ENCODE measurements around the gene MLXIP. TPM values are rescaled to one million over a fixed set of nuclear protein-coding genes. Genes with fewer than 3 reads are reported as not detected.
"Not testable (repeated sequence)": the region's sequence is repeated elsewhere in the genome, so short reads cannot be mapped to it uniquely, and the experiment has no call there.

The MLXIP gene
- total and polyA plus RNA-seq, 4 donors = 10.3 to 65.1 (median 44.4) TPM

DNA sequence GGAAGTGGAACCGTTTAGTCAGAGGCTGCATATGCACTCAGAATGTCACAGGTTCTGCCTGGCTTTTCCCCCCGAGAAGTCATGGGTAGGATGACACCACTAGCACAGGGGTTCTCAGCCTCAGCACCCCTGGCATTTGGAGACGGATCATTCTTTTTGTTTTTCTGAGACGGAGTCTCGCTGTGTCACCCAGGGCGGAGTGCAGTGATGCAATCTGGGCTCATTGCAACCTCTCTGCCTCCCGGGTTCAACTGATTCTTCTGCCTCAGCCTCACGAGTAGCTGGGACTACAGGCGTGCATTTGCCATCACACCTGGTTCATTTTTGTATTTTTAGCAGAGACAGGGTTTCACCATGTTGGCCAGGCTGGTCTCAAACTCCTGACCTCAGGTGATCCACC, 28.7 kb upstream of the MLXIP start:
- WGBS, 2 donors = 92 to 93% methylated on average over 9 of the region's 9 CpGs
- no peak overlapping the region for H3K27ac ChIP-seq (ENCODE audit: low read depth in 1 of 2, low read length in 2 of 2)
- intact Hi-C loops (cut with DNase I) = loop anchor here in 1 of 2 donors (5.0 kb wide), 1 partner anchor 133 kb away; the partner anchor contains the start of gene CFAP251

DNA sequence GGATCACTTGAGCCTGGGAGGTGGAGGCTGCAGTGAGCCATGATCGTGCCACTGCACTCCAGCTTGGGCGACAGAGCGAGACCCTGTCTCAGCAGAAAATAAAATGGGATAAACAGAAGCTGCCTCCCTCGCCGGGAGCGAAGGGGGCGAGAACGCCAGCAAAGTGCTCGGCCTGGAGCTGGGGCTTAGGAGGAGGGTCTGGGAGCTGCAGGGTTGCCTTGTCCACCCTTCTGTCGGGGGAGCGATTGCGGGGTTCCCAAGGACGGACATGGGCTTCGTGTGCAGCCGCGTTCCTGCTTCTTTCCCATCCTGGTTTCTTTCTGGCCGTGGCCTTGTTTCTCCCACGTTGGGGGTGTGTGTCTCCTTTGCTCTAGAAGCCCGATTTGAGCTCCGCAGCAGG, 27.9 kb upstream of the MLXIP start:
- DNase-seq = no peak
- peak overlapping the region; percentile 34 to 54 for H3K27ac ChIP-seq (ENCODE audit: low read depth in 1 of 2, low read length in 2 of 2)
- H3K9me3 ChIP-seq (ENCODE audit: control insufficient read depth, low read length) = no peaks in the 10 kb centered on the region
- intact Hi-C loops (cut with DNase I) = loop anchor here in 1 of 2 donors (5.0 kb wide), 1 partner anchor 133 kb away; the partner anchor contains the start of gene CFAP251
- no peaks in the 10 kb centered on the region for H3K27me3 ChIP-seq (ENCODE audit: control insufficient read depth in 1 of 2, insufficient read depth in 2 of 2, low read length in 1 of 2)
- no peaks in the 10 kb centered on the region for H3K36me3 ChIP-seq (ENCODE audit: control insufficient read depth in 1 of 2, insufficient read depth in 2 of 2, low read length in 1 of 2)
- no peak for ATAC-seq (ENCODE audit: low FRiP score)
- WGBS, 2 donors = 71 to 75% methylated on average over 20 of the region's 20 CpGs
- no peak overlapping the region for H3K4me3 ChIP-seq (ENCODE audit: low read length in 2 of 2)
- H3K4me1 ChIP-seq (ENCODE audit: control insufficient read depth in 1 of 2, insufficient read depth in 2 of 2, low read length in 2 of 2) = no peaks in the 10 kb centered on the region

More for the DNA sequence above, 28.7 kb upstream of the MLXIP start:
- DNase-seq (no peak), ATAC-seq (ENCODE audit: low FRiP score) (no peak)
- no peaks in the 10 kb centered on the region for H3K36me3 ChIP-seq (ENCODE audit: control insufficient read depth in 1 of 2, insufficient read depth in 2 of 2, low read length in 1 of 2)
- H3K4me3 ChIP-seq (ENCODE audit: low read length in 2 of 2) = no peak overlapping the region
- no peaks in the 10 kb centered on the region for H3K9me3 ChIP-seq (ENCODE audit: control insufficient read depth, low read length)
- H3K4me1 ChIP-seq (ENCODE audit: control insufficient read depth in 1 of 2, insufficient read depth in 2 of 2, low read length in 2 of 2) = no peaks in the 10 kb centered on the region
- no peaks in the 10 kb centered on the region for H3K27me3 ChIP-seq (ENCODE audit: control insufficient read depth in 1 of 2, insufficient read depth in 2 of 2, low read length in 1 of 2)

DNA sequence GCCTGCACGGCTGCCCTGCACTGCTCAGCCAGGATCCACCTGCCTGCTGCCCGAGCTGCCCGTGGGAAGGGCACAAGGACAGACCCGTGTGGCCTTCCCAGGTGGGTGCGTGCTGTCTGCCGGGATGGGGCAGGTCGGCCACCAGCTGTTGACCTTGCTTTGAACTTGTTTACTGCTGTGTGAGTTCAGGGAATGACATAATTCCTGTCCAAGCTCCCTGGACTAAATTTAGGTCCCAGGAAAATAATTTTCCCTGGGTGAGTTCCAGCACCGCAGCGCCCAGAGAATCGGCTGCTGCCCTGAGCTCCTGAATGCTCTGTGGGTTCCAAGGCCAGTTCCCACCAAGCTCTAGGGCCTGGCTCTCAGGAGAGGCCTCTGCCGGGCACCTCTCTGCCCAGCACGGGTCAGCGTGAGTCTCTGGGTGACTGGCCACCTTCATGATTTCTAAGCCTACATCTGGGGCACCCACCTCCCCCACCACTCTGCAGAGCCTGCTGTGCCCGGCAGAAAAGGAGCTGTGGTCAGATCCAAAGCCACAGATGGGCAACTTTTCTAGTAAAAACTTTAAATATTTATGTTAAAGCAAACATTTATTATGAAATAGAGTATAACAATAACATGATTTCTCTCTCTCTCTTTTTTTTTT, 27.2 kb upstream of the MLXIP start:
- peak in 1 of 2 donors; percentile 59 for DNase-seq
- Histone ChIP-seq H3K4me3 (ENCODE audit: low read length in 2 of 2) (no peak overlapping the region), H3K27me3 (ENCODE audit: control insufficient read depth in 1 of 2, insufficient read depth in 2 of 2, low read length in 1 of 2) (no peaks in the 10 kb centered on the region), H3K36me3 (ENCODE audit: control insufficient read depth in 1 of 2, insufficient read depth in 2 of 2, low read length in 1 of 2) (no peaks in the 10 kb centered on the region), H3K4me1 (ENCODE audit: control insufficient read depth in 1 of 2, insufficient read depth in 2 of 2, low read length in 2 of 2) (no peaks in the 10 kb centered on the region), H3K27ac (ENCODE audit: low read depth in 1 of 2, low read length in 2 of 2) (peak overlapping the region; percentile 7 to 73), H3K9me3 (ENCODE audit: control insufficient read depth, low read length) (no peaks in the 10 kb centered on the region)
- 4 to 7% methylated on average over 14 of the region's 14 CpGs for WGBS, 2 donors
- ATAC-seq (ENCODE audit: low FRiP score) = peak; percentile 61
- intact Hi-C loops (cut with DNase I) = loop anchor here in 1 of 2 donors (5.0 kb wide), 1 partner anchor 134 kb away; the partner anchor contains the start of gene CFAP251

DNA sequence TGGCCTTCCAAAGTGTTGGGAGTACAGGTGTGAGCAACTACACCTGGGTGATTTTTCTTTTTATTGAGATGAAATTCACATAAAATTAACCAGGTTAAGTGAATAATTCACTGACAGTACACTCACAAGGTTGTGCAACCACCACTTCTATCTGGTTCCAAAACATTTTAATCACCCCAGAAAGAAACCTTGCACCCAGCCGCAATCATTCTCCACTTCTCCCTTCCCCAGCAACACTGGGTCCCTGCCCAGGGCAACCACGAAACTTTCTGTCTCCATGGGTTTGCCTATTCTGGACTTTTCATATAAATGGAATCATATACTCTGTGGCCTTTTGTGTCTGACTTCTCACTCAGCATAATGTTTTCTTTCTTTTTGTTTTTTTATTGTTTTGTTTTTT, 26.3 kb upstream of the MLXIP start:
- Histone ChIP-seq H3K4me3 (ENCODE audit: low read length in 2 of 2) (no peak overlapping the region), H3K27ac (ENCODE audit: low read depth in 1 of 2, low read length in 2 of 2) (no peak overlapping the region), H3K36me3 (ENCODE audit: control insufficient read depth in 1 of 2, insufficient read depth in 2 of 2, low read length in 1 of 2) (no peaks in the 10 kb centered on the region), H3K4me1 (ENCODE audit: control insufficient read depth in 1 of 2, insufficient read depth in 2 of 2, low read length in 2 of 2) (no peaks in the 10 kb centered on the region), H3K9me3 (ENCODE audit: control insufficient read depth, low read length) (no peaks in the 10 kb centered on the region), H3K27me3 (ENCODE audit: control insufficient read depth in 1 of 2, insufficient read depth in 2 of 2, low read length in 1 of 2) (no peaks in the 10 kb centered on the region)
- ATAC-seq (ENCODE audit: low FRiP score) (no peak), DNase-seq (no peak)
- WGBS, 2 donors = 84 to 92% methylated on average over 2 of the region's 2 CpGs
- intact Hi-C loops (cut with DNase I) = loop anchor here in 1 of 2 donors (5.0 kb wide), 1 partner anchor 135 kb away; the partner anchor contains the start of gene CFAP251

DNA sequence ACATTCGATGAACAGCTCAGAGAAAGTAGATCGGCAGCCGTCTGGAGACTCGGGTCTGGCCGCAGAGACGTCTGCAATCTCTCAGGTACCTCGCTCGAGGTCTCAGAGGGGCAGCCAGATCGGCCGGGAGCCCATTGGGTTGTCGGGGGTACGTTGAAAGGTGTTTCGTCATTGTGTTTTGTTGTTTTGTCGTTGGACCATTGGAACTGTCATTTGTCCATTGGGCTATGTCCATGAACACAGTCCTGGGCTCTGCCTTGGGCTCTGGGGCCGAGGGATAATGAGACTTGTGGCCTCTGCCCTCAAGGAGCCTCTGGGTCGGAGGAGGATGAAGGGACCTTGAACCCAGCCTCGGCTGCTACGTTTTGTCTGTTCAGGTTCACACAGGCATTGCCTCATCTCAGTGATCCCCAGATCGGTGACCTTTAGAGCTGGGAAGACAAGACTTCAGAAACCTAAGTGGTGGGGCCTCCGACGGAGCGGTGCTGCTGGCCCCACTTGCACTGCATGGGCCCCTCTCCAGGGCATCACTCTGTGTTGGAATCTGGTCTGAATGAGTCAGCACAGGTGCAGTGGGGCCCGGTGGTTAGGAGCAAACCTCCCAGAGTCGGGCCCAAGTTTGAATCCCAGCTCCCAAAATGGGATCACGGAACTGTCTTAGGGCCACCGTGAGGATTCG, 23.6 kb upstream of the MLXIP start:
- no peaks in the 10 kb centered on the region for H3K36me3 ChIP-seq (ENCODE audit: control insufficient read depth in 1 of 2, insufficient read depth in 2 of 2, low read length in 1 of 2)
- no peaks in the 10 kb centered on the region for H3K4me1 ChIP-seq (ENCODE audit: control insufficient read depth in 1 of 2, insufficient read depth in 2 of 2, low read length in 2 of 2)
- no peaks in the 10 kb centered on the region for H3K9me3 ChIP-seq (ENCODE audit: control insufficient read depth, low read length)
- no peaks in the 10 kb centered on the region for H3K27me3 ChIP-seq (ENCODE audit: control insufficient read depth in 1 of 2, insufficient read depth in 2 of 2, low read length in 1 of 2)
- DNase-seq (no peak), ATAC-seq (ENCODE audit: low FRiP score) (no peak)
- WGBS, 2 donors = 88 to 89% methylated on average over 27 of the region's 27 CpGs
- intact Hi-C loops (cut with DNase I) = loop anchor here (1.0 to 5.0 kb wide), 3 partner anchors 68 to 138 kb away; partner anchors contain the start of gene CFAP251 (in 1 of the 2)
- no peak overlapping the region for H3K4me3 ChIP-seq (ENCODE audit: low read length in 2 of 2)
- no peak overlapping the region for H3K27ac ChIP-seq (ENCODE audit: low read depth in 1 of 2, low read length in 2 of 2)

DNA sequence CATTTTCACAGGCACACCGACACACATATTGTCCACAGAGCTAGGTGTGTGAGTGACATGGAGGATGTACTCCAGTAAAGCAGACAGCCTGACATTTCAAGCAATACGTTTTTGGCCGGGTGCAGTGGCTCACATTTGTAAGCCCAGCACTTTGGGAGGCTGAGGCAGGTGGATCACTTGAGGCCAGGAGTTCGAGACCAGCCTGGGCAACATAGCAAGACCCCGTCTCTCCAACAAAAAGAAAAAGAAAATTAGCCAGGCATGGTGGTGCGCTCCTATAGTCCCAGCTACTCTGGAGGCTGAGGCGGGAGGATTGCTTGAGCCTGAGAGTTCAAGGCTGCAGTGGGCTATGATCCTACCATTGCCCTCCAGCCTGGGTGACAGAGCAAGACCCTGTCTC, 22.1 kb upstream of the MLXIP start:
- H3K27ac ChIP-seq (ENCODE audit: low read depth in 1 of 2, low read length in 2 of 2) = not testable (repeated sequence)
- WGBS, 2 donors = 94 to 95% methylated on average over 7 of the region's 7 CpGs

DNA sequence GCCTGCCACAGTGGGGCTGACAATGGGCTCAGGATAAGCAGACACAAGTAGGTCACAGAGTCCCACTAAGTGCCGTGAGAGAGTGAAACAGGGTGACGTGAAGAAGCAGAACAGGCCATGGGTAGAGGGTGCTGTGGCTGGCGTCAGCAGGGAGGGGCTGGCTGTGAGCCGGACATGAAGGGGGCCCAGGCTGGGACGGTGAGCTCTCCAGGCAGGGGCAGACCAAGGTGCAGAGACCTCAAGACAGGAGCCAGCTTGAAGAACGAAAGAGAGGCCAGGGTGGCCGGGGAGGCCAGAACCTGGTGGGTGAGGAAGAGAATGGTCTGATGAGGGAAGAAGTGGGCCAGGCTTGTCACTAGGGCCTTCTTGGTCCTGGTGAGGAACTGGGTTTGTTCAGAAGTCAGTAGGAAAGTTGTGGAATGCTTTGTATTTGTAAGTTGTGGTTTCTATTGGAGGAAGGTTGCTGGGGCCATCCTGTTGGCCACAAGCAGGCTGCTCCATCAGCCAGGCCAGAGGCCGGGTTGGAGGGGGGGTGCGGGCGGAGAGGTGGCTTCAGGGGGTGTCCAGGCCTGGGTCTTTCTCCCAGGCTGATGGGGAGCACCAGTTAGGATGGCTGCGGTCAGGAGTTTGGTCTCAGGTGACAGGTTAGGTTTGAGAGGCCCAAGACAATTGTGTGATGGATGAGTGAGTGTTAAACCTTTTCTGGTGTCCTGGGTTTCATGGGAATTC, 21.4 kb upstream of the MLXIP start:
- Histone ChIP-seq H3K4me3 (ENCODE audit: low read length in 2 of 2) (no peak overlapping the region), H3K27ac (ENCODE audit: low read depth in 1 of 2, low read length in 2 of 2) (no peak overlapping the region), H3K27me3 (ENCODE audit: control insufficient read depth in 1 of 2, insufficient read depth in 2 of 2, low read length in 1 of 2) (no peaks in the 10 kb centered on the region), H3K9me3 (ENCODE audit: control insufficient read depth, low read length) (no peaks in the 10 kb centered on the region), H3K4me1 (ENCODE audit: control insufficient read depth in 1 of 2, insufficient read depth in 2 of 2, low read length in 2 of 2) (no peaks in the 10 kb centered on the region), H3K36me3 (ENCODE audit: control insufficient read depth in 1 of 2, insufficient read depth in 2 of 2, low read length in 1 of 2) (peaks cover 0 to 2% of the 10 kb centered on the region in 2 donors)
- DNase-seq (no peak), ATAC-seq (ENCODE audit: low FRiP score) (no peak)
- intact Hi-C loops (cut with DNase I) = no loop called here
- 88 to 90% methylated on average over 10 to 11 of the region's 11 CpGs for WGBS, 2 donors

More for the DNA sequence above, 22.1 kb upstream of the MLXIP start:
- intact Hi-C loops (cut with DNase I); H3K4me1 ChIP-seq (ENCODE audit: control insufficient read depth in 1 of 2, insufficient read depth in 2 of 2, low read length in 2 of 2); H3K4me3 ChIP-seq (ENCODE audit: low read length in 2 of 2); H3K36me3 ChIP-seq (ENCODE audit: control insufficient read depth in 1 of 2, insufficient read depth in 2 of 2, low read length in 1 of 2); H3K27me3 ChIP-seq (ENCODE audit: control insufficient read depth in 1 of 2, insufficient read depth in 2 of 2, low read length in 1 of 2); ATAC-seq (ENCODE audit: low FRiP score); H3K9me3 ChIP-seq (ENCODE audit: control insufficient read depth, low read length); DNase-seq: not testable (repeated sequence)

DNA sequence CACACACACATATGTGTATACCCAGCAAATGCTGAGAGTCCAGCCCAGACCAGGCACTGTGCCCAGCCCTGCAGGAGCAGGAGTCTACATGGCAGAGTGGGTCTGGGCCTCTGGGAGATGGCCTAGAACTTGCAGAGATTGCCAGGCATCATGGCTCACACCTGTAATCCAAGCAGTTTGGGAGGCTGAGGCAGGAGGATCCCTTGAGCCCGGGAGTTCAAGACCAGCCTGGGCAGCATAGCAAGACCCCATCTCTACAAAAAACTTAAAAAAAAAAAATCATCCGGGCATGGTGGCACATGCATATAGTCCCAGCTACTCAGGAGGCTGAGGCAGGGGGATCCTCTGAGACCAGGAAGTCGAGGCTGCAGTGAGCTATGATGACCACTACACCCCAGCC, 20.8 kb upstream of the MLXIP start:
- 84 to 95% methylated on average over 3 of the region's 3 CpGs for WGBS, 2 donors
- Histone ChIP-seq H3K4me3 (ENCODE audit: low read length in 2 of 2) (no peak overlapping the region), H3K27me3 (ENCODE audit: control insufficient read depth in 1 of 2, insufficient read depth in 2 of 2, low read length in 1 of 2) (no peaks in the 10 kb centered on the region), H3K4me1 (ENCODE audit: control insufficient read depth in 1 of 2, insufficient read depth in 2 of 2, low read length in 2 of 2) (no peaks in the 10 kb centered on the region), H3K9me3 (ENCODE audit: control insufficient read depth, low read length) (no peaks in the 10 kb centered on the region), H3K36me3 (ENCODE audit: control insufficient read depth in 1 of 2, insufficient read depth in 2 of 2, low read length in 1 of 2) (peaks cover 0 to 2% of the 10 kb centered on the region in 2 donors), H3K27ac (ENCODE audit: low read depth in 1 of 2, low read length in 2 of 2) (no peak overlapping the region)
- intact Hi-C loops (cut with DNase I) = no loop called here
- no peak for ATAC-seq (ENCODE audit: low FRiP score)
- DNase-seq = no peak
